CD14-positive monocyte (primary cell): ENCODE results near the gene TSPAN18. TPM values are rescaled to one million over a fixed set of nuclear protein-coding genes. Genes with fewer than 3 reads are reported as not detected.

Experiments used
- DNase-seq, 3 donors: peaks; one replicate each; pipeline ENCODE4 v3.0.0-alpha.2; 2011 to 2022
- H2AFZ ChIP-seq: 2 replicates; pipeline ENCODE4 v1.6.0; 2012; ENCODE audit warnings: mild to moderate bottlenecking, low read depth, low read length, inconsistent platforms; ENCODE audit not compliant: insufficient read depth, poor library complexity, severe bottlenecking
- H3K27ac ChIP-seq, 2 donors: 1 replicate in 1 of 2; 2 replicates in 1 of 2; pipeline ENCODE4 v1.5.1; 2012 to 2013; ENCODE audit warnings: low read length in 2 of 2, control low read depth in 1 of 2, inconsistent platforms in 1 of 2, low read depth in 1 of 2, mild to moderate bottlenecking in 1 of 2
- H3K27me3 ChIP-seq, 2 donors: one replicate each; pipeline versions ENCODE4 v1.6.0 to v1.6.1; 2011 to 2013; ENCODE audit warnings: low read length in 2 of 2; ENCODE audit not compliant: control insufficient read depth in 2 of 2, insufficient read depth in 2 of 2
- H3K36me3 ChIP-seq, 2 donors: replicated peaks in 1 of 2; 1 replicate in 1 of 2; 2 replicates in 1 of 2; pipeline versions ENCODE4 v1.5.1 to v1.6.1; 2012 to 2013; ENCODE audit warnings: low read length in 2 of 2, control low read depth in 1 of 2, inconsistent platforms in 1 of 2, mild to moderate bottlenecking in 1 of 2; ENCODE audit not compliant: insufficient read depth in 2 of 2, control insufficient read depth in 1 of 2
- H3K4me1 ChIP-seq, 2 donors: 1 replicate in 1 of 2; 2 replicates in 1 of 2; pipeline versions ENCODE4 v1.5.1 to v1.6.1; 2012 to 2013; ENCODE audit warnings: low read length in 2 of 2, control low read depth in 1 of 2, inconsistent platforms in 1 of 2, mild to moderate bottlenecking in 1 of 2, moderate library complexity in 1 of 2; ENCODE audit not compliant: insufficient read depth in 2 of 2, control insufficient read depth in 1 of 2
- H3K4me2 ChIP-seq: replicated peaks from 2 replicates; pipeline ENCODE3; 2012; ENCODE audit warnings: low read length, moderate library complexity, mild to moderate bottlenecking; ENCODE audit not compliant: poor library complexity, severe bottlenecking; ENCODE audit errors: extremely low read depth
- H3K4me3 ChIP-seq, 3 experiments: fragments of 200-600 bp in 1 of 3; sonication (generic) in 1 of 3; replicated peaks in 1 of 3; 1 replicate in 2 of 3; 2 replicates in 1 of 3; pipeline ENCODE4 v1.5.1; 2011 to 2013; ENCODE audit warnings: low read length in 3 of 3, mild to moderate bottlenecking in 3 of 3, control low read depth in 2 of 3, low read depth in 2 of 3, inconsistent platforms in 1 of 3, moderate library complexity in 1 of 3
- H3K79me2 ChIP-seq: 2 replicates; pipeline ENCODE4 v1.6.0; 2012; ENCODE audit warnings: mild to moderate bottlenecking, control low read depth, inconsistent platforms, low read length, moderate library complexity; ENCODE audit not compliant: insufficient read depth
- H3K9ac ChIP-seq: 2 replicates; pipeline ENCODE4 v1.6.0; 2017; ENCODE audit warnings: low read length, mild to moderate bottlenecking; ENCODE audit not compliant: insufficient read depth, poor library complexity, severe bottlenecking
- H3K9me3 ChIP-seq, 2 donors: replicated peaks in 1 of 2; 1 replicate in 1 of 2; 2 replicates in 1 of 2; pipeline versions ENCODE4 v1.5.1 to v1.6.1; 2012 to 2013; ENCODE audit warnings: low read length in 2 of 2, control low read depth in 1 of 2; ENCODE audit not compliant: control insufficient read depth in 1 of 2, insufficient read depth in 1 of 2
- H4K20me1 ChIP-seq: 2 replicates; pipeline ENCODE4 v1.6.0; 2012; ENCODE audit warnings: mild to moderate bottlenecking, low read length, control low read depth, moderate library complexity; ENCODE audit not compliant: insufficient read depth
- H3K27ac Mint-ChIP-seq, 7 donors: one replicate each; pipeline ENCODE4 v1.8.0; 2020; ENCODE audit warnings: mild to moderate bottlenecking in 7 of 7, mixed read lengths in 7 of 7, moderate library complexity in 6 of 7, inconsistent platforms in 2 of 7
- H3K27me3 Mint-ChIP-seq, 3 donors: one replicate each; pipeline ENCODE4 v1.8.0; 2021 to 2022; ENCODE audit warnings: low read depth in 3 of 3, mild to moderate bottlenecking in 3 of 3, mixed read lengths in 3 of 3, moderate library complexity in 3 of 3, inconsistent platforms in 1 of 3
- H3K36me3 Mint-ChIP-seq, 2 donors: one replicate each; pipeline ENCODE4 v1.8.0; 2020; ENCODE audit warnings: mixed read lengths in 2 of 2, inconsistent platforms in 1 of 2, mild to moderate bottlenecking in 1 of 2
- H3K4me1 Mint-ChIP-seq: one replicate; pipeline ENCODE4 v1.8.0; 2020; ENCODE audit warnings: mild to moderate bottlenecking, mixed read lengths
- H3K4me3 Mint-ChIP-seq, 2 donors: one replicate each; pipeline ENCODE4 v1.8.0; 2020; ENCODE audit warnings: mild to moderate bottlenecking in 2 of 2, mixed read lengths in 2 of 2, moderate library complexity in 1 of 2
- H3K9me3 Mint-ChIP-seq, 7 donors: one replicate each; pipeline ENCODE4 v1.8.0; 2020 to 2022; ENCODE audit warnings: mixed read lengths in 7 of 7, mild to moderate bottlenecking in 6 of 7, moderate library complexity in 6 of 7, inconsistent platforms in 2 of 7
- WGBS: methylation state at CpG from one replicate; pipeline ENCODE4 v1.1.5; 2013; ENCODE audit warnings: missing lambda C conversion rate; ENCODE audit not compliant: insufficient coverage; 5-methylcytosine and 5-hydroxymethylcytosine counted together
- intact Hi-C, 2 donors: fragments of 100-400 bp; cut with micrococcal nuclease; formaldehyde crosslinking; loops; one replicate each; pipeline versions ENCODE4 v1.15.0 to v1.15.1; 2023
- polyA plus RNA-seq, 3 donors: library from polyadenylated mRNA; depleted of rRNA in 1 of 3; unstranded in 2 of 3; stranded (reverse) in 1 of 3; fragments of 300-500 nt in 2 of 3; fragments of >200 nt in 1 of 3; fragmentation: Illumina TruSeq in 2 of 3; gene quantifications; 1 replicate in 2 of 3; 2 replicates in 1 of 3; pipeline ENCODE4 v1.2.3, GENCODE V29; 2012 to 2021
- TF ChIP-seq, protein P1 (sequence below): fragments of 200-600 bp; IDR thresholded peaks from one replicate; pipeline ENCODE4 v1.8.0; 2022; ENCODE audit warnings: antibody characterized with exemption, mild to moderate bottlenecking

TSPAN18 gene
- polyA plus RNA-seq, 3 donors: not detected

GRCh38 chr11:44729713-44730112, 3.0 kb downstream of the TSPAN18 start:
- no peak overlapping the region for H3K9ac ChIP-seq
- no peaks in the 10 kb centered on the region for H4K20me1 ChIP-seq
- TF ChIP-seq, protein P1, sequence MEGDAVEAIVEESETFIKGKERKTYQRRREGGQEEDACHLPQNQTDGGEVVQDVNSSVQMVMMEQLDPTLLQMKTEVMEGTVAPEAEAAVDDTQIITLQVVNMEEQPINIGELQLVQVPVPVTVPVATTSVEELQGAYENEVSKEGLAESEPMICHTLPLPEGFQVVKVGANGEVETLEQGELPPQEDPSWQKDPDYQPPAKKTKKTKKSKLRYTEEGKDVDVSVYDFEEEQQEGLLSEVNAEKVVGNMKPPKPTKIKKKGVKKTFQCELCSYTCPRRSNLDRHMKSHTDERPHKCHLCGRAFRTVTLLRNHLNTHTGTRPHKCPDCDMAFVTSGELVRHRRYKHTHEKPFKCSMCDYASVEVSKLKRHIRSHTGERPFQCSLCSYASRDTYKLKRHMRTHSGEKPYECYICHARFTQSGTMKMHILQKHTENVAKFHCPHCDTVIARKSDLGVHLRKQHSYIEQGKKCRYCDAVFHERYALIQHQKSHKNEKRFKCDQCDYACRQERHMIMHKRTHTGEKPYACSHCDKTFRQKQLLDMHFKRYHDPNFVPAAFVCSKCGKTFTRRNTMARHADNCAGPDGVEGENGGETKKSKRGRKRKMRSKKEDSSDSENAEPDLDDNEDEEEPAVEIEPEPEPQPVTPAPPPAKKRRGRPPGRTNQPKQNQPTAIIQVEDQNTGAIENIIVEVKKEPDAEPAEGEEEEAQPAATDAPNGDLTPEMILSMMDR: no peak
- no peak overlapping the region for H3K4me2 ChIP-seq
- no peak overlapping the region for H3K4me3 ChIP-seq
- H3K4me1 ChIP-seq: peaks cover 13 to 14% of the 10 kb centered on the region in 2 donors
- no peaks in the 10 kb centered on the region for H3K36me3 ChIP-seq
- H2AFZ ChIP-seq: no peak overlapping the region
- H3K9me3 Mint-ChIP-seq: peaks cover 0 to 14% (median 5%) of the 10 kb centered on the region in 7 donors
- peaks cover 45 to 66% (median 59%) of the 10 kb centered on the region in 3 donors for H3K27me3 Mint-ChIP-seq
- peak overlapping the region in 1 of 2 donors; percentile 61 for H3K4me3 Mint-ChIP-seq
- WGBS: 50% methylated on average over 1 of the region's 3 CpGs
- DNase-seq: no peak
- peaks cover 13% of the 10 kb centered on the region for H3K4me1 Mint-ChIP-seq
- H3K27me3 ChIP-seq: peaks cover 27 to 54% of the 10 kb centered on the region in 2 donors
- H3K27ac Mint-ChIP-seq: no peak overlapping the region
- H3K27ac ChIP-seq: no peak overlapping the region
- intact Hi-C loops: loop anchor here in 1 of 2 donors (2.0 kb wide), 1 partner anchor 181 kb away; no protein-coding TSS in a partner anchor
- peaks cover 0 to 1% of the 10 kb centered on the region in 2 donors for H3K36me3 Mint-ChIP-seq
- H3K79me2 ChIP-seq: no peaks in the 10 kb centered on the region
- peaks cover 0 to 4% of the 10 kb centered on the region in 2 donors for H3K9me3 ChIP-seq

DNA sequence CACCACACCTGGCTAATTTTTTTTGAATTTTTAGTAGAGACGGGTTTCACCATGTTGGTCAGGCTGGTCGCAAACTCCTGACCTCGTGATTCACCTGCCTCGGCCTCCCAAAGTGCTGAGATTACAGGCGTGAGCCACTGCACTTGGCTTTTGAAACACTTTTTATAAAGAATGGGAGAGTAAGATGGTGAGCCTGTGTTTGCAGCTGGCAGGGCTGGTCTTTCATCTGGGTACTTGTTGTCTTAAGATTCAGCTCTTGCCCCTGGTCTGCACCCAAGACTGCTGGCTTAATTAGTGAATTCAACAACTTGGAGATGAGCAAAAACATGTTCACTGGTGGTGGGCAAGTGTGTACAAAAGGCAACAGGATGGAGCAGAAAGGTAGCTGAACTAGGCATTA, 4.0 kb downstream of the TSPAN18 start:
- Histone ChIP-seq H2AFZ (no peak overlapping the region), H3K36me3 (no peaks in the 10 kb centered on the region), H3K79me2 (no peaks in the 10 kb centered on the region), H3K4me1 (peaks cover 13 to 14% of the 10 kb centered on the region in 2 donors), H3K9me3 (peaks cover 0 to 4% of the 10 kb centered on the region in 2 donors), H3K27ac (no peak overlapping the region), H3K4me3 (no peak overlapping the region), H4K20me1 (no peaks in the 10 kb centered on the region), H3K4me2 (no peak overlapping the region), H3K27me3 (peaks cover 27 to 43% of the 10 kb centered on the region in 2 donors), H3K9ac (no peak overlapping the region)
- no peak for DNase-seq
- TF ChIP-seq, protein P1: no peak
- 98% methylated on average over 5 of the region's 5 CpGs for WGBS
- H3K27me3 Mint-ChIP-seq: peaks cover 36 to 60% (median 52%) of the 10 kb centered on the region in 3 donors
- intact Hi-C loops: no loop called here
- H3K9me3 Mint-ChIP-seq: peaks cover 0 to 11% (median 5%) of the 10 kb centered on the region in 7 donors
- no peak overlapping the region for H3K4me3 Mint-ChIP-seq
- no peak overlapping the region for H3K27ac Mint-ChIP-seq
- peaks cover 0 to 1% of the 10 kb centered on the region in 2 donors for H3K36me3 Mint-ChIP-seq
- H3K4me1 Mint-ChIP-seq: peaks cover 13% of the 10 kb centered on the region
